ENCODE data around the gene MAP2K6.

- TF ChIP-seq HDAC2 (IDR thresholded peaks at IDR 0.05) (no peak), NFYB (IDR thresholded peaks at IDR 0.05; ENCODE audit: insufficient read depth, low read depth, low read length) (no peak), POLR2A (IDR thresholded peaks at IDR 0.05; ENCODE audit: low read depth, low read length) (no peak), POLR2AphosphoS5 (IDR thresholded peaks at IDR 0.05; ENCODE audit: low read length) (no peak), KDM1A (IDR thresholded peaks at IDR 0.05; ENCODE audit: borderline replicate concordance) (no peak), POLR2AphosphoS2 (IDR thresholded peaks at IDR 0.05; ENCODE audit: low read depth, low read length) (no peak), RBBP5 (conservative IDR thresholded peaks at IDR 0.05) (no peak), CHD1 (IDR thresholded peaks at IDR 0.05; ENCODE audit: low read depth, low read length) (no peak)
- TF ChIP-seq, protein P1, sequence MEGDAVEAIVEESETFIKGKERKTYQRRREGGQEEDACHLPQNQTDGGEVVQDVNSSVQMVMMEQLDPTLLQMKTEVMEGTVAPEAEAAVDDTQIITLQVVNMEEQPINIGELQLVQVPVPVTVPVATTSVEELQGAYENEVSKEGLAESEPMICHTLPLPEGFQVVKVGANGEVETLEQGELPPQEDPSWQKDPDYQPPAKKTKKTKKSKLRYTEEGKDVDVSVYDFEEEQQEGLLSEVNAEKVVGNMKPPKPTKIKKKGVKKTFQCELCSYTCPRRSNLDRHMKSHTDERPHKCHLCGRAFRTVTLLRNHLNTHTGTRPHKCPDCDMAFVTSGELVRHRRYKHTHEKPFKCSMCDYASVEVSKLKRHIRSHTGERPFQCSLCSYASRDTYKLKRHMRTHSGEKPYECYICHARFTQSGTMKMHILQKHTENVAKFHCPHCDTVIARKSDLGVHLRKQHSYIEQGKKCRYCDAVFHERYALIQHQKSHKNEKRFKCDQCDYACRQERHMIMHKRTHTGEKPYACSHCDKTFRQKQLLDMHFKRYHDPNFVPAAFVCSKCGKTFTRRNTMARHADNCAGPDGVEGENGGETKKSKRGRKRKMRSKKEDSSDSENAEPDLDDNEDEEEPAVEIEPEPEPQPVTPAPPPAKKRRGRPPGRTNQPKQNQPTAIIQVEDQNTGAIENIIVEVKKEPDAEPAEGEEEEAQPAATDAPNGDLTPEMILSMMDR (IDR thresholded peaks at IDR 0.05 in 2 of 3, conservative IDR thresholded peaks at IDR 0.05 in 1 of 3; ENCODE audit: control insufficient read depth in 2 of 3, extremely low read depth in 1 of 3, insufficient read depth in 1 of 3, low read depth in 3 of 3, low read length in 3 of 3), result no peak
These were observed 17.3 kb downstream of the MAP2K6 start for GRCh38 chr17:69431835-69432234.
